GM20431 (cell line): ENCODE data around the gene ERCC8.
"Not testable (repeated sequence)": the region's sequence is repeated elsewhere in the genome, so short reads cannot be mapped to it uniquely, and the experiment has no call there.

Source experiments
- in situ Hi-C: fragments of 300-500 bp; cut with MseI, MboI; formaldehyde crosslinking; loops from one replicate; pipeline ENCODE4 v1.15.0; 2020; ENCODE audit warnings: low sequenced_read_pairs; ENCODE audit not compliant: unreplicated experiment

Gene ERCC8

DNA sequence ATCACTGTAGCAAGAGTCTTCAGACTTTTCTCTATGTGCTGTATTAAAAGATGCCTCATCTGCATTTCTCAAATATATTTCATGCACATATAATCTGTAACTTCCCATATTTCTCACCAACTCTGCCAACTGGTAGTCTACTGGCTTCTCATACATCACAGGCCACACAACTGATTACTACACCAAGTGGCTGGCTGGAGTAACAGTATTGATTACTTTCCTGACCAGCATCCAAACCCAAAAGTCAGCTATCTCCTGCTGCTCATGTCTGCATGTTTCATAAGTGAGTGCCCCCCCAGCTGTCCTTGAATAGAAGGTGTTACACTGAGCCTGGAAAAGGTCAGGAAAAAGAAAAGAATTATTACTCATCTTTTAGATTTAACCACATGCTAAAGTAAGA lies 17.4 kb downstream of the ERCC8 start:
- in situ Hi-C loops: no loop called here

DNA sequence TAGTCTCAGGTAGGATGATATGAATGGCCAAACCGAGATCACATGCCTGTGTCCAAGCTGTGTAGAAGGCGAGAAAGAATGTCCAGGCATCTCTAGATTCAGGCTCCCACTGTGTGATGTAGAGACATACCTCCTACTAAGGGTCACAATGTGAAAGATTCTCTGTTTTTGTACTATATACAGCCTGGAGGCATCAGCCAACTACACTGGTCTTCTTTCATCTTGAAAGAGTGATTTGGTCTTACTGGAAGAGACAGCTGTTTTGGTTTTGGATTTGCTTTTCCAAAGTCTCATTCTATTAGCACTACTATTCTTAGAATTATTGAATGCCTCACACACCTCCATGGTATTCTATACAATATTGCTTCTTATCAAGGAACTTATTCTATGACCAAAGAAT lies 26.4 kb downstream of the ERCC8 start:
- in situ Hi-C loops: no loop called here

DNA sequence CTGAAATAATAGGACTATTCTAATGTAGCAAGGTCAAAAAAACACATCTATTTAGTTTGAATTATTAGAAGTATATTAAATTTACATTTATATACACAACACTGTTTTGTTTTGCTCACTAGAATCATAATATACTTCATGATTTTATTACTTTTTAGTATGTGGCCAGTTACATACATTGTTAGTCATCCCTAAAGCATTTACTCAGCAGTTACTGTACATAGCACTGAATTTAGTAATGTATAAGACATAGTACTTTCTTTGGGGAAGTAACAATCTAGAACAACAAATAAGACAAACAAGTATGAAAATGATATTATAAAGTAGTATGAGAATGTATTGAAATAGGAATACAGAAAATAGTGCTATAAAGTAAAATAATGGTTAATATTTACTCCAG lies 28.2 kb downstream of the ERCC8 start:
- in situ Hi-C loops: no loop called here

DNA sequence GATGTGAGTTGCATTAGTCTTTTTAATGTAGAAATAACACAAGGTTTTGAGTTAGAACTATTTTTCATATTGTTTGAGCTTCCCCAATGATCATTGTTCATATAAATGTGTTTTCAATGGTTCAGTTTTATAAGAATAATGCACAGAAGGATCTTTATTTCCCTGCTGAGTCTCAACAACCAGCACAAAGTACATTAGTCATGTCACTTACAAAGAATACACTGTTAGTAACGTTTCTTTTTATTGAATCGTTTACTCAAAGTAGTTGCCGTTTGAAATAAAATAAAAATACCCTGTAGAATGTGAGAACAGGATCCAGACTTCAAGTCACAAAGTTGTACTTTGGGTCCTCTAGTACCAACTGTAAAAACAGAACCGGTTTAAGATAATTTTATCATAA lies 41.5 kb downstream of the ERCC8 start:
- in situ Hi-C loops: no loop called here

DNA sequence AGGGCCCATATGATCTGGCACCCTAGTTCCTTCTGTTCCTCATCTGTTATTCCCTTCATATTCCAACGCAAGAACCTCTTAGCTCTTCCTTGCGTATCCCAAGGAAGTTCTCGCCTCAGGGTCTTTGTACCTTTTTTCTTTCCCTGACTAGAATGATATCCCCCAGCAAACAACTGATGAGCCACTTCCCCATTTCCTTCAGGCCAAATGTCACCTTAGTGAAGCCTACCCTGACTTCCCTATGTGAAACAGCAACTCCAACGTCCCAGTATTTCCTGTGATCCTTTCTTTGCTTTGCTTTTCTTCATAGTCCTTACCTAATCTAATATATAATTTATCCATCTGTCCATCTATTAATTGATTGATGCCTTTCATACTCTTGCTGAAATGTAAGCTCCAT lies 47.9 kb downstream of the ERCC8 start:
- in situ Hi-C loops: no loop called here

DNA sequence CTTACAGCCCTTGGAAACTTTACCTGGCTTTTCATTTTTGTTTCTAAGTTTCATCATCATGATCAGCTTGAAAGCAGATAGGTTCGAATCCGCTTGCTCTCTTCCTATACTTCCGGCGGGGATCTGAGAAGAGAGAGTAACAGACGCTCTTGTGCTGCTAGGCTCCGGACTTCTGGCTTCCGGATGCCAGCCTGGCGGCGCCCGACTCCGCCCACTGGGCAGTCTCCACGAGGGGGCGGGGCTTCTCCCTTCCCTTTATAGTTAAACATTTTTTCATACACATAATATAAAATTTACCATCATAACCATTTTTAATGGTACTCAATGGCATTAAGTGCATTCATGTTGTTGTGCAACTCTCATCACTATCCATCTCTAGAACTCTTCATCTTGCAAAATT lies 51.3 kb downstream of the ERCC8 start:
- in situ Hi-C loops: no loop called here

DNA sequence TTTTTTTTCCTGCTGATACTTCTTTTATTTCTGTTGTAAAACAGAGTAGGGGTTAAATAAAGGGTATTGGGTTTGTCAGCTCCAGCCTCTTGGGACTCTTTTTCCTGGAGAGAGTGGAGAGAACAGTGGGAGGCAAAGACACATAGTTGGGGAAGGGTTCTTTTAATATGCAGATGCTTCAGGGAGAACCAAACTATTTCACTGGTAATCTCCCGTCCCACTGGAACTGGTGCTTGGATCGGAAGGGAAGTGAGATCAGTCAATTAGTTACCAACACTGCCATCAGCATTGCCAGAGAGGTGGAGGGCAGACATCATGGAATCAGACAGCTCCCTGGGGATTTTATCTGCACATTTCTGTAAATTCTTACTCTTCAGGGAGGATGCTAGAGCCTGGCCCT lies 53.2 kb downstream of the ERCC8 start:
- in situ Hi-C loops: no loop called here

DNA sequence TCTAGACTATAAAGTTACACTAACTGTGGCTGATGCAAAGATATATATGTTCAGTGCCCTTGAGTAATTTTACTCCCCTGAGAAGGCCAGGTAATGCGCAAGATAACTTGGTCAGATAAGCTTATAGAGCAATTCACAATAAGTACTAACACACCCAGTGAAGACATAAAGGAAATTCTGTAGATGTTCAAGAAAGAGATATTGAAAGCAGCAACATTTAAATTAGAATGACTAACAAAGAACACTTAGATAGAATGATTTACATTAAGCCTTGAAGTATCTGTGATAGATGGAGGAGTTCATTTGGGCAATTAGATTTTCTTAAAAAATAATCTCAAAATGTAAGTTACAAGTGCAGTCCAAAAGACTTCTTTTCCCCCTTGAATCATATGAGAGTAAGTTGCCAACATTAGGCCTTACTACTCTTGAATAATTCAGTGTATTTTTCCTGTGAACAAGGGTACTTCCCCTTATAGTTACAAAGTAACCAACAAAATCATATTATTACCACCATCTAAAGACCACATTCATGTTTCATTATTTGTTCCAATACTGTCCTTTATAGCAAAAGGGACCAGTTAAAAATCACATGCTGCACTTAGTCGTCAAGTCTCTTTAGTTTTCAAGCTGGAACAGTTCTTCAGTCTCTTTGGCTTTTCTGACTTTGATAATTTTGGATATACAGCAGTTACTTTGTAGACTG lies 56.4 kb downstream of the ERCC8 start:
- in situ Hi-C loops: no loop called here

DNA sequence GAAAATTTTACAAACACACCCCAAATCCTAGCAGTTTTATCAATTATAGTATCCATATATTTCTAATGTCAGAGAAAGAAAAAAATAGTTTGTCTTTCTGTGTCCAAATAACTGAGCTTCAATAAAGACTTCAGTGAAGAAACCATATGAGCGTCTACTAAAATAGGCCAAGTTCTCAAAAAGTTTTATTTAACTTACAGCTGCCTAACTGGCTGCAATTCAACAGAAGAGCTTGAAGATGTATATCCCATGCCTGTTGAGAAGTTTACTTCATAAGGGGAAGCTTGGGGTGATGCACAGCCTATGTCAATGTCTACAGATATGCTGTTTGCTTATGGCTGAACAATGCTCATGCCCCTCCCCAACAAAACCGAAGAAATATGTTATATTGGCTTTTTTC lies 57.1 kb downstream of the ERCC8 start:
- in situ Hi-C loops: no loop called here

DNA sequence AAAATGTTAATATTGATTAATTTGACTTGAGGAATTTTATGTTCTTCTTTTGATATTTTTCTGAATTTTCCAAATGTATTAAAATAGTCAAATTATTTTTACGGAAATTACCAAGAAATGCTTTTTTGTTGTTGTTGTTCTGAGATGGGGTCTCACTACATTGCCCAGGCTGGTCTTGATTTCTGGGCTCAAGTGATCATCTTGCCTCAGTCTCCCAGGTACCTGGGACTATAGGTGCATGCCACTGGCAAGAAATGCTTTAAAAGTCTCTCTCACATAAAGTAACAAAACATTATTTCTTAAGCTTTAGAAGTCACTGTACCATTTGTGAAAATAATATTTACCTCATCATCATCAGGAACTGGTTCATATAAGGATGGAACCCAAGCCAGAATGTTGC lies 57.8 kb downstream of the ERCC8 start:
- in situ Hi-C loops: no loop called here

DNA sequence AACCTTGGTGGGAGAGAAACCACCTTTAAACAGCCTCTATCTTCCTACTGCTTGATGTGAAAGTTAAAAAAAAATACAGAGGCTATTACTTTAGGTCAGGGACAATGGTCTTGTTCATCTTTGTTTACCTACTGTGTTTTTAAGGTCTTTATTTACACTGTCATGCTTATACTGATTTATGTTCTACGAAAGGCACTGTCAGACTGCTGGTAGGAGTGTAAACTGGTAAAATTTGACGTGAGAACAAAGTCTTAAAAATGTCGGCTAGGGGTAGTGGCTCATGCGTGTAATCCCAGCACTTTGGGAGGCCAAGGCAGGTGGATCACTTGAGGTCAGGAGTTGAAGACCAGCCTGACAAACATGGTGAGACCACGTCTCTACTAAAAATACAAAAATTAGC lies 58.7 kb downstream of the ERCC8 start:
- in situ Hi-C loops: no loop called here

DNA sequence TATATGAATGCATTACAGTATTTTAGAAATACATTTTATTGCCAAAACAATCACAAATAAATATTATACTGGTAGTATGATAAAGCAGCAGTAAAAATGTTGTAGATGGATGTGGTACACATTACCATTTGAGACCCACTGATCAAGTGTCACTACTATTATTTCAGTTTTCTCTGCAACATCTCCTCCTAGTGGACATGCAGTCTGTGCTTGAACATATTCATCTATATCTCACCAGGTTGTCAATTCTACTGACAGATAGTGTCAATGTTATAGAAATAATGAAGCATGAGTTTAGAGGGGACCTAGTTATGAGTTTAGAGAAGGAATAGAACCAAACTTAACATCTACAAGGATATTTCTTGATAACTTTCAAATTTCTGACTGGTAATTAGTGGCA lies 61.6 kb downstream of the ERCC8 start:
- in situ Hi-C loops: no loop called here

DNA sequence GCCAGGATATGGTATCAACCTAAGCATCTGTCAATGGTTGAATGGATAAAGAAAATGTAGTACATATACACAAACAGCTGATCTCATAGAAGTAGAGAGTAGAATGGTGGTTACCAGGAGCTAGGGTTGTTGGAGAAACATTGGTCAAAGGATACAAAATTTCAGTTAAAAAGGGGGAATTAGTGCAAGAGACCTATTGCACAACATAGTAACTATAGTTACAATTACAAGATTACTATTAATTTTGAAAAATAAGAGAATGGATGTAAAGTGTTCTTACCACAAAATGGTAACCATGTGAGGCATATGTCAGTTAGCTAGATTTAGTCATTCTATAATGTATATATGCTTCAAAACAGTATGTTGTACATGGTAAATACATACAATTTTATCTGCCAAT lies 72.0 kb downstream of the ERCC8 start:
- in situ Hi-C loops: no loop called here

DNA sequence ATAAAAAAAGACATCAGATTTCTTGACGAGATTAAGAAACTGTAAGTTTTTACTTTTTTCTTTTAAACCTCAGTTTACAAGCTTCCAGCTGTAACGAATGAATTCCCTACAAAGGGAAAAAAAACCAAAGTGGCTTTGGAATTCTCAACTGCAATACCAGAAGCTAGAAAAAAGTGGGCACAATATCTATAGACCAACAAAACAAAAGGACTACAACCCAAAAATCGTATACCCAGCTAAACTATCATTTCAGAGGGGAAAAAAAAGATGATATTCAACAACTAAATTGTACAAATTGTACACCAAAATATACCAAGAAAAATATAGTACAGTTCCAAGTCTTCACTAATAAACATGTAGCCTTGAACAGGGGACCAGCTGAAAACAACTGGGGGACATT lies 74.0 kb downstream of the ERCC8 start:
- in situ Hi-C loops: no loop called here

DNA sequence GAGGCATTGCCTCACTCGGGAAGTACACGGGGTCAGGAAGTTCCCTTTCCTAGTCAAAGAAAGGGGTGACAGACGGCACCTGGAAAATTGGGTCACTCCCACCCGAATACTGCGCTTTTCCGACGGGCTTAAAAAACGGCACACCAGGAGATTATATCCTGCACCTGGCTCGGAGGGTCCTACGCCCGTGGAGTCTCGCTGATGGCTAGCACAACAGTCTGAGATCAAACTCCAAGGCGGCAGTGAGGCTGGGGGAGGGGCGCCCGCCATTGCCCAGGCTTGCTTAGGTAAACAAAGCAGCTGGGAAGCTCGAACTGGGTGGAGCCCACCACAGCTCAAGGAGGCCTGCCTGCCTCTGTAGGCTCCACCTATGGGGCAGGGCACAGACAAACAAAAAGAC lies 84.3 kb downstream of the ERCC8 start:
- in situ Hi-C loops: not testable (repeated sequence)

DNA sequence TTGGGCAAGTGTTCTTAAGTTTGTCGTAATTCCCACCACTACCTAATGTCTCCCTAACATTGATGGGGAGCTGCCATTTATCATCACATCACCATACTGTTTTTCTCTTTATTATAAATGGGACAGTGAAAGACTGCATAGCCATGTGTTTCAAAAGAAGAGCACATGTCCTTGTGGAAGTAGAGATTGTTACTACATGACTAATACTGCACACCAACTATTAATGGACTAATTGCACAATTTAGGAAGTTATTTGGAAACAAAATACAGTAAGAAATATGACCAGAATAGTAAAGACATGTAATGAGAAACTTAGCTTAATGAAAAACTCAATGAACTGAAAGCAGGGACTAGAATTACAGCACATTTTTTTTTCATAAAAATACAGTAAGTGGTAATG lies 88.8 kb downstream of the ERCC8 start:
- in situ Hi-C loops: no loop called here

DNA sequence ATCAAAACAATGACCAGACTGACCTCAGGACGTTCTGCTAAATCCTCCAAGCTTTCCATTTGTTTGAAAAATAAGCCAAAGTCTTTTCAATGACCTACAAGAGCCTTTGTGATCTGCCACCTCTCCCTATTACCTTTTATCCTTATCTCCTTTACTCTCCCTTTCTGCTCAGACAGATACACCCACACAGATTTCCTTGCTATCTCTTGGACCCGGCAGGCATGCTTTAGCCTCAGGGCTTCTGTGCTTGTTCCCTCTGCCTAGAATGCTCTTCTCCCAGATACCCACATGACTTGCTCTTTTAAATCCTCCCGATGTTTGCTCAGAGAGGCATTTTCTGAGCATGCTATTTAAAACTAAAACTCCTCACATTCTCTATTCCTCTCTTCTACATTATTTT lies 91.9 kb downstream of the ERCC8 start:
- in situ Hi-C loops: no loop called here

DNA sequence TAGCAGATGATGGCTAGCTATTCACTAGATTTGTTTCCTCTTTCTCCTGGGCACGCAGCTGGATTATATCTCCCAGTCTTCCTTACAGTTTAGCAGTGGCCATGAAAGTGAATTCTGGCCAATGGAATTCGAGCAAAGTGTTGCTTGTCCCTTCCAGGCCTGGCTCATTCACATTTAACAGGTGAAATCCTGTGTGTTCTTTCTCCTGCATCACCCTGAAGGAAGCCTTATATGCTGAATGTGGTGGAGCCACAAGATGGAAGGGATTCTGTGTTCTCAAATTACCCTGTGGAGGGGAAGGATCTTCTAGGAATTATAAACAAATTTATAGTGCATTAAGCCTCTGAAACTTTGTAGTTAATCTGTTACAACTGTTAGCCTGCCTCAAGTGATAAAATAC lies 92.6 kb downstream of the ERCC8 start:
- in situ Hi-C loops: no loop called here

DNA sequence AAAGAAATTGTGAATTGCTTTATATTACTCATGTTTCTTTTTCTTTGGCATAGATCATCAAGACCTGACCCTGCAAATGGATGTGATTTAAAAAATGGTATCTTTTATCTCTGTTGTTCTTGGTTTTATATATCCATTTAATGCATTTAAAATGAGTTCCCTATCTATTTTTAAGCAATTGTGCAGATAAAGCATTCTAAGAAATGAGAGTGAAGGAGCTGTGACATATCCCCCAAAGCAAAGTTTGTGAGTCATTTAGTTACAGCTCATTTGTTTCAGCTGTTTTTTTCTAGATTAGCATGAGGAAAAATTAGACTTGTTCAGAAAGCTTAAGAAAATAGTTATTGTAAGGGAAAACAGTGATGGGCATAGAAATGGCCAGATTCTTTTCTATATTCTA lies 93.2 kb downstream of the ERCC8 start:
- in situ Hi-C loops: no loop called here

DNA sequence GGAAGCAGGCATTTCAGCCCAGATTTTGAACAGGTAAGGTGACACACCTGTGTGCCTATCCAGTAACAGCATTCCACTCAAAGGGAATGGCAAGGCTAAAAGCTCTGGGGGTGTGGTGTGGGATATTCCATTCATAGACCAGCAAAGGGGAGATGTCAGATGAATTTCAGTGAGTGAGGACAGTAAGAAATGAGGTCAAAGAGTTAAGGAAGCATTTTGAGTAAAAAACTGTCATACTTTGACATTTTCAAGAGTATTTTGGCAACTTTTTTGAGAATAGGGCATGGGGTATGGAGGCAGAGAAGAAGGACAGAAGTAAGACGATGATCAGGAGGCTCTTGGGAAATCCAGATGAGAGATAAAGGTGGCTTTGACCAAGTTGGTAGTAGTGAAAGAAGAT lies 98.6 kb downstream of the ERCC8 start:
- in situ Hi-C loops: no loop called here

DNA sequence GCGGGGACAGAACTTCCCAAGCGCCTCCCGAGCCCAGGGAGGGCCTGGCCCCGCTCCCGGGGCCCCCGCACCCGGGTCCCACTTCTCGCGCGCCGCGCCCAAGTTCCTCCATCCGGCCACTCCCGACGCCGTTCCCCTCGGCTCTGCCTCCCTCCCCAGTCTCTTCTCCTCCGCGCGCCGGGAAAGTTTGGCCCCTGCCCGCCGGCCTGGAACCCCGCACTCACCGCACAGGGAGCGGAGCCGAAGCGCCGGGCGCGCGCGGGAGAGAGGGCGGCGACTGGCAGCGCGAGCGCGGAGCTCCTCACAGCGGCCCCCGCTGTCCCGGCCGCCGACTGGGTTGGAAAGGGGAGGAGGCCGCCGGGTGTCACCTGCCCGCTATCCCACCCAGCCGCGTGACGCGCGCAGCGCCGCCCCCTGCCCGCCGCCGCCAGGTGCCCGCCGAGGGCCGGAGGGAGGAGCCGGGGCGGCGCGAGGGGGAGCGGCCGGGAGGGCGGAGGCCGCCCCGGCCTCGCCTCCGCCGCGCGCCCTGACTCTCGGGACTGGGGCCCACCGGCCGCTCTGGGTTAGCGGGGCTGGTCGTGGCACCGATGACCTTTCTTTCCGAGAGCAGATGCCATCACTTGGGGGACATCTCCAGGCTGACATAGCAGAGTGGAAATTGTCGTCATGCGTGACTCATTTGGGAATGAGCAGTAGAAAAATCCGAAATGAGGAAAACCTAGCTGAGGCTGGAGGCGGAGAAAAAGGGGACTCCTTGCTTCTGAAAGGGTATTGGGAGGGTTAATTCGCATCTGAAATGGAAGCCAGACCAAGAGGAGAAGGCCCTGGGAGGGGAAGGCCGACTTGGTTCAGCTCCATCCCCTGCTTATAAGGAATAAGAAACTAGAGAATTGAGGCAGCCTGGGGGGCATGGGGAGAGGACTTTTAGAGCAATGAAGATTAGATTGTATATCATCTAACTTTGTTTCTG lies 100.6 kb downstream of the ERCC8 start, which contains the start of gene ELOVL7:
Gene ELOVL7, minus strand, starts transcription at position 334 of the 970 bp plus-strand sequence. CDS start 56,872 bp downstream, outside the sequence.
- in situ Hi-C loops: no loop called here
